K562 (cell line): ENCODE results near the gene SMIM12. TPM values are rescaled to one million over a fixed set of nuclear protein-coding genes. Genes with fewer than 3 reads are reported as not detected.

Experiments used
- ATAC-seq: fragments of 200-7000 bp; cut with Tn5 transposase; 3 replicates; pipeline ENCODE4 v1.9.1; 2020; ENCODE audit warnings: moderate library complexity
- BruUV-seq: library from RNA; stranded (reverse); fragments of 400-500 nt; replicated peaks from 2 replicates; lab custom pipeline; 2021; lab: Mats Ljungman, UMichigan
- CTCF ChIA-PET: fragments of 300-600 bp; formaldehyde crosslinking; extraction: SDS; loops from one replicate; lab custom pipeline; 2021; ENCODE audit warnings: low intra/inter-chr PET ratio; lab: Yijun Ruan, JAX
- POLR2A ChIA-PET: fragments of 300-600, 350-650 bp; sonication (Branson Sonifier 250); formaldehyde crosslinking; extraction: SDS; loops from one replicate; lab custom pipeline; 2021; ENCODE audit warnings: antibody characterized with exemption, inconsistent platforms; lab: Yijun Ruan, JAX
- DNase-seq, 4 experiments: peaks; one replicate each; pipeline versions ENCODE4 v3.0.0 to v3.0.0-alpha.2; 2011 to 2018; ENCODE audit warnings: low spot score in 3 of 4, mixed read lengths in 3 of 4; ENCODE audit errors: extremely low read depth in 1 of 4
- FAIRE-seq: peaks from 2 replicates; lab custom pipeline; 2011; peaks lifted over from hg19 to GRCh38; lab: Jason Lieb, UNC
- H2AFZ ChIP-seq: 2 replicates; pipeline ENCODE4 v1.6.0; 2011; ENCODE audit warnings: low read depth, low read length, control low read depth, inconsistent platforms
- H3K27ac ChIP-seq: fragments of 200-600 bp; 3 replicates; pipeline ENCODE4 v1.8.0; 2011; ENCODE audit warnings: low read depth, mild to moderate bottlenecking, control low read depth, inconsistent platforms, low read length, moderate library complexity, mixed read lengths; ENCODE audit errors: extremely low read depth
- H3K27me3 ChIP-seq, 2 experiments: fragments of 300-600 bp in 1 of 2; 2 replicates in 1 of 2; 3 replicates in 1 of 2; pipeline versions ENCODE4 v1.6.0 to v1.8.0; 2011; ENCODE audit warnings: inconsistent platforms in 2 of 2, low read length in 2 of 2, mild to moderate bottlenecking in 1 of 2, mixed read lengths in 1 of 2, moderate library complexity in 1 of 2; ENCODE audit not compliant: control insufficient read depth in 2 of 2, insufficient read depth in 2 of 2
- H3K36me3 ChIP-seq: fragments of 300-600 bp; 3 replicates; pipeline ENCODE4 v1.8.0; 2011; ENCODE audit warnings: mild to moderate bottlenecking, low read length, inconsistent platforms; ENCODE audit not compliant: control insufficient read depth, insufficient read depth
- H3K4me1 ChIP-seq, 2 experiments: fragments of 200-600 bp in 1 of 2; replicated peaks in 1 of 2; 2 replicates in 1 of 2; 3 replicates in 1 of 2; pipeline versions ENCODE4 v1.5.1 to v1.8.0; 2011; ENCODE audit warnings: inconsistent platforms in 2 of 2, low read length in 2 of 2, mild to moderate bottlenecking in 1 of 2, mixed read lengths in 1 of 2, moderate library complexity in 1 of 2; ENCODE audit not compliant: control insufficient read depth in 2 of 2, insufficient read depth in 2 of 2
- H3K4me2 ChIP-seq: 2 replicates; pipeline ENCODE4 v1.6.1; 2011; ENCODE audit warnings: low read length, control low read depth, inconsistent platforms, mixed read lengths; ENCODE audit not compliant: insufficient read depth
- H3K4me3 ChIP-seq: fragments of 200-600 bp; sonication (generic), shearing (Covaris generic); 2 replicates; pipeline ENCODE4 v1.5.1; 2016; ENCODE audit warnings: control low read depth, inconsistent platforms
- H3K79me2 ChIP-seq: fragments of 200-600 bp; 3 replicates; pipeline ENCODE4 v1.8.0; 2011; ENCODE audit warnings: low read length, inconsistent platforms; ENCODE audit not compliant: control insufficient read depth, insufficient read depth
- H3K9ac ChIP-seq, 2 experiments: 2 replicates each; pipeline versions ENCODE4 v1.6.0 to v1.6.1; 2011; ENCODE audit warnings: low read depth in 2 of 2, low read length in 2 of 2, control low read depth in 1 of 2, inconsistent platforms in 1 of 2, mild to moderate bottlenecking in 1 of 2, mixed read lengths in 1 of 2; ENCODE audit not compliant: insufficient read depth in 1 of 2
- H3K9me1 ChIP-seq: one replicate; pipeline ENCODE4 v1.6.0; 2011; ENCODE audit warnings: inconsistent platforms, mild to moderate bottlenecking, low read length, moderate library complexity; ENCODE audit not compliant: control insufficient read depth, insufficient read depth
- H3K9me3 ChIP-seq: replicated peaks from 2 replicates; pipeline ENCODE4 v1.5.1; 2011; ENCODE audit warnings: low read depth, low read length, inconsistent platforms; ENCODE audit not compliant: control insufficient read depth, insufficient read depth
- H4K20me1 ChIP-seq: replicated peaks from 2 replicates; pipeline ENCODE4 v1.6.1; 2011; ENCODE audit warnings: low read length, inconsistent platforms, mixed read lengths; ENCODE audit not compliant: control insufficient read depth, insufficient read depth
- CREB1 ChIP-seq, 2 experiments: sonication (generic) in 1 of 2; formaldehyde crosslinking in 1 of 2; IDR thresholded peaks; 2 replicates each; pipeline versions ENCODE4 v1.6.1 to v1.8.0; 2012 to 2022; ENCODE audit warnings: inconsistent platforms in 1 of 2, mild to moderate bottlenecking in 1 of 2, missing genetic modification reagents in 1 of 2, moderate library complexity in 1 of 2
- HBP1 ChIP-seq: fragments of 450-650 bp; formaldehyde crosslinking; IDR thresholded peaks from 2 replicates; pipeline ENCODE4 v1.4.0; 2022; ENCODE audit warnings: missing genetic modification characterization
- ID3 ChIP-seq, 2 experiments: fragments of 250-450 bp in 1 of 2; fragments of 450-650 bp in 1 of 2; sonication (Bioruptor Pico) in 1 of 2; IDR thresholded peaks; 2 replicates each; pipeline versions ENCODE4 v1.6.1 to v1.8.0; 2016 to 2021; ENCODE audit warnings: mild to moderate bottlenecking in 2 of 2, moderate library complexity in 2 of 2, missing compliant biosample characterization in 1 of 2, missing genetic modification characterization in 1 of 2
- LARP7 ChIP-seq: fragments of 450-650 bp; IDR thresholded peaks from 2 replicates; pipeline ENCODE4 v1.6.1; 2016
- MAFG ChIP-seq: fragments of 450-650 bp; conservative IDR thresholded peaks from 2 replicates; pipeline ENCODE4 v1.6.1; 2016; ENCODE audit warnings: missing genetic modification characterization, missing compliant biosample characterization
- MAZ ChIP-seq, 2 experiments: fragments of 450-650 bp in 1 of 2; sonication (generic) in 1 of 2; formaldehyde crosslinking; IDR thresholded peaks in 1 of 2; conservative IDR thresholded peaks in 1 of 2; 2 replicates each; pipeline versions ENCODE4 v1.4.0 to v1.5.0; 2020; ENCODE audit warnings: mild to moderate bottlenecking in 1 of 2, missing genetic modification reagents in 1 of 2
- MTA2 ChIP-seq: fragments of 450-650 bp; IDR thresholded peaks from 2 replicates; pipeline ENCODE4 v1.6.1; 2016; ENCODE audit warnings: low read depth
- RB1 ChIP-seq: fragments of 450-650 bp; IDR thresholded peaks from 2 replicates; pipeline ENCODE4 v1.6.1; 2017; ENCODE audit warnings: low read depth, mild to moderate bottlenecking
- ZBTB49 ChIP-seq: sonication (generic); formaldehyde crosslinking; IDR thresholded peaks from 2 replicates; pipeline ENCODE4 v1.8.0; 2022; ENCODE audit warnings: missing genetic modification reagents, mild to moderate bottlenecking, borderline replicate concordance
- ZFPM2 ChIP-seq: fragments of 250-450 bp; sonication (Bioruptor Pico); IDR thresholded peaks from 2 replicates; pipeline ENCODE4 v1.5.1; 2022; ENCODE audit warnings: mild to moderate bottlenecking
- in situ Hi-C: fragments of 300-500 bp; cut with MboI; formaldehyde crosslinking; loops from 4 replicates; pipeline ENCODE4 v1.15.0; 2018; ENCODE audit warnings: inconsistent platforms, mixed read lengths
- intact Hi-C: fragments of 100-400 bp; cut with micrococcal nuclease; formaldehyde crosslinking; loops from 2 replicates; pipeline ENCODE4 v1.14.2; 2022
- polyA plus RNA-seq, 8 experiments: library from polyadenylated mRNA; depleted of rRNA in 4 of 8; stranded (reverse) in 5 of 8; unstranded in 3 of 8; fragments of >200 nt; fragmentation: Nextera tagmentation in 2 of 8; fragmentation: Illumina TruSeq in 1 of 8; extraction: Ambion mirVana in 2 of 8; extraction: Trizol in 1 of 8; gene quantifications; 2 replicates each; pipeline versions ENCODE4 v1.2.1 to v1.2.3, GENCODE V29; 2011 to 2014; ENCODE audit warnings: inconsistent platforms in 1 of 8, missing spikeins in 1 of 8
- total RNA-seq, 7 experiments: library from RNA; depleted of rRNA in 6 of 7; stranded (reverse); fragments of >200 nt in 6 of 7; fragmentation: Illumina TruSeq in 2 of 7; extraction: Trizol in 2 of 7; gene quantifications; 2 replicates each; pipeline versions ENCODE4 v1.2.1 to v1.2.3, GENCODE V29; 2011 to 2021; ENCODE audit warnings: low replicate concordance in 1 of 7

SMIM12 gene
- total and polyA plus RNA-seq, 9 of the 15 experiments (the other 6 are each of a cell fraction or from before 2014, with no cell fraction given), result 51.7 to 112 (median 63.9) TPM

- H3K27me3 ChIP-seq, result peaks cover 0 to 2% of the 10 kb centered on the region in 2 experiments; a peak in 3 of 5 replicates
- in situ Hi-C loops (no loop called here), intact Hi-C loops (no loop called here)
- H3K4me3 ChIP-seq, result no peak overlapping the region
- DNase-seq (no peak), ATAC-seq (no peak)
- no peak overlapping the region for H2AFZ ChIP-seq
- no TSS peak for BruUV-seq
- POLR2A ChIA-PET, result interaction anchor here (0.6 to 1.0 kb wide), 2 partner anchors 11 to 279 kb away, joined by 3 to 4 read pairs; no protein-coding TSS in a partner anchor
- no peaks in the 10 kb centered on the region for H3K4me1 ChIP-seq
- no peaks in the 10 kb centered on the region for H3K36me3 ChIP-seq
- H3K9me1 ChIP-seq, result no peaks in the 10 kb centered on the region
- H3K79me2 ChIP-seq, result no peaks in the 10 kb centered on the region
- no peaks in the 10 kb centered on the region for H3K9me3 ChIP-seq
- H4K20me1 ChIP-seq, result no peaks in the 10 kb centered on the region
- no peak overlapping the region for H3K9ac ChIP-seq
- H3K4me2 ChIP-seq, result no peak overlapping the region
- no peak for TF ChIP-seq ID3 (CRISPR knock-in tag; IDR thresholded peaks at IDR 0.05)
- TF ChIP-seq ID3 (tag; IDR thresholded peaks at IDR 0.05), result no peak
- TF ChIP-seq ZFPM2, result no peak
- TF ChIP-seq MAZ (CRISPR knock-in tag; conservative IDR thresholded peaks at IDR 0.05 in 1 of 2, IDR thresholded peaks at IDR 0.05 in 1 of 2), result no peak
- no peak for TF ChIP-seq MTA2
- TF ChIP-seq CREB1 (IDR thresholded peaks at IDR 0.05), result no peak
- TF ChIP-seq CREB1 (CRISPR knock-in tag; IDR thresholded peaks at IDR 0.05), result no peak
- TF ChIP-seq MAFG (tag), result no peak
- no peak for TF ChIP-seq LARP7
- TF ChIP-seq ZBTB49 (CRISPR knock-in tag), result no peak
- TF ChIP-seq HBP1 (CRISPR knock-in tag), result no peak
- no peak for TF ChIP-seq RB1
- TF ChIP-seq, all 486 proteins: peak for 0
- no peak for FAIRE-seq
- CTCF ChIA-PET, result no interaction called here
- H3K27ac ChIP-seq, result no peak overlapping the region
Measured at GRCh38 chr1:34816332-34816731, 43.2 kb downstream of the SMIM12 start.
